ENCODE results near the gene ACOX1.

- TF ChIP-seq CTCF (IDR thresholded peaks at IDR 0.05; ENCODE audit: poor library complexity) (no peak), EZH2 (IDR thresholded peaks at IDR 0.05; ENCODE audit: borderline replicate concordance) (no peak), EZH2phosphoT487 (IDR thresholded peaks at IDR 0.05; ENCODE audit: low read depth, severe bottlenecking, unreplicated experiment) (no peak)
Observed at GRCh38 chr17:76018340-76018680, 39.3 kb upstream of the ACOX1 start.

Measured in hepatocyte (in vitro differentiated cells).